Left renal pelvis (tissue), 4 donors: Measurements from ENCODE around the gene PCCA. TPM values are rescaled to one million over a fixed set of nuclear protein-coding genes. Genes with fewer than 3 reads are reported as not detected.

Experiments
- DNase-seq, 4 donors: peaks; one replicate each; pipeline ENCODE4 v3.0.0-alpha.2; 2013; ENCODE audit warnings: low read depth in 4 of 4, low spot score in 3 of 4
- polyA plus RNA-seq, 4 donors: library from polyadenylated mRNA; unstranded; fragments of 120-200 nt; gene quantifications; one replicate each; pipeline ENCODE4 v1.2.1, GENCODE V29; 2013; ENCODE audit not compliant: insufficient read length in 4 of 4

The PCCA gene
- polyA plus RNA-seq, 4 donors: 25.8 to 66.9 (median 59.1) TPM

GRCh38 chr13:100532090-100532766 lies 443.3 kb downstream of the PCCA start:
- DNase-seq: no peak

- no peak for DNase-seq
Measured at GRCh38 chr13:100532836-100533435, 444.0 kb downstream of the PCCA start.

- DNase-seq: no peak
Measured at GRCh38 chr13:100533588-100534041, 444.7 kb downstream of the PCCA start.

GRCh38 chr13:100534147-100534843 lies 445.4 kb downstream of the PCCA start:
- no peak for DNase-seq

- DNase-seq: no peak
Measured at GRCh38 chr13:100534911-100535310, 446.0 kb downstream of the PCCA start.

GRCh38 chr13:100535426-100536135 lies 446.7 kb downstream of the PCCA start:
- DNase-seq: no peak

- no peak for DNase-seq
Measured at GRCh38 chr13:100536643-100537180, 447.8 kb downstream of the PCCA start.

- no peak for DNase-seq
Measured at GRCh38 chr13:100537486-100537885, 448.6 kb downstream of the PCCA start.

- no peak for DNase-seq
Measured at GRCh38 chr13:100537951-100538462, 449.1 kb downstream of the PCCA start.

GRCh38 chr13:100540621-100541020 lies 451.7 kb downstream of the PCCA start:
- DNase-seq: no peak

GRCh38 chr13:100541897-100542825 lies 453.3 kb downstream of the PCCA start:
- no peak for DNase-seq

GRCh38 chr13:100542826-100543156 lies 453.9 kb downstream of the PCCA start:
- no peak for DNase-seq

- DNase-seq: no peak
Measured at GRCh38 chr13:100543872-100544602, 455.1 kb downstream of the PCCA start.

- DNase-seq: no peak
Measured at GRCh38 chr13:100544866-100545683, 456.2 kb downstream of the PCCA start.

- no peak for DNase-seq
Measured at GRCh38 chr13:100545684-100546061, 456.8 kb downstream of the PCCA start.

GRCh38 chr13:100546713-100547405 lies 458.0 kb downstream of the PCCA start:
- no peak for DNase-seq

GRCh38 chr13:100547791-100548201 lies 458.9 kb downstream of the PCCA start:
- no peak for DNase-seq

GRCh38 chr13:100549316-100549715 lies 460.4 kb downstream of the PCCA start:
- no peak for DNase-seq
